Activated CD4-positive, alpha-beta T cell treated with anti-CD3 and anti-CD28 coated beads for 36 hours (primary cell): ENCODE measurements around the gene SHC3. TPM values are rescaled to one million over a fixed set of nuclear protein-coding genes. Genes with fewer than 3 reads are reported as not detected.

Experiments
- ATAC-seq: fragments of 200-7000 bp; cut with Tn5 transposase; one replicate; pipeline ENCODE4 v1.10.0; 2021; ENCODE audit warnings: mild to moderate bottlenecking, moderate library complexity
- CTCF ChIA-PET: fragments of 350-600 bp; sonication (Branson Sonifier 250); formaldehyde crosslinking; loops from one replicate; lab custom pipeline; 2021; ENCODE audit warnings: antibody characterized with exemption; lab: Charles Lee
- POLR2A ChIA-PET: fragments of 350-600 bp; sonication (Branson Sonifier 250); formaldehyde crosslinking; loops from one replicate; lab custom pipeline; 2021; ENCODE audit warnings: antibody characterized with exemption, inconsistent platforms; lab: Charles Lee
- DNase-seq: peaks from one replicate; pipeline ENCODE4 v3.0.0-alpha.2; 2020
- H3K27ac Mint-ChIP-seq: one replicate; pipeline ENCODE4 v1.8.0; 2021; ENCODE audit warnings: mixed read lengths
- H3K27me3 Mint-ChIP-seq: one replicate; pipeline ENCODE4 v1.8.0; 2021; ENCODE audit warnings: mixed read lengths
- H3K36me3 Mint-ChIP-seq: one replicate; pipeline ENCODE4 v1.8.0; 2021; ENCODE audit warnings: low read depth, mixed read lengths
- H3K4me1 Mint-ChIP-seq: one replicate; pipeline ENCODE4 v1.8.0; 2021; ENCODE audit warnings: mixed read lengths
- H3K4me3 Mint-ChIP-seq: one replicate; pipeline ENCODE4 v1.8.0; 2021; ENCODE audit warnings: mild to moderate bottlenecking, moderate library complexity, mixed read lengths
- H3K9me3 Mint-ChIP-seq: one replicate; pipeline ENCODE4 v1.8.0; 2021; ENCODE audit warnings: low read depth, mixed read lengths
- intact Hi-C, 2 experiments: fragments of 100-400 bp; cut with DNase I in 1 of 2; cut with micrococcal nuclease in 1 of 2; formaldehyde crosslinking; loops; one replicate each; pipeline versions ENCODE4 v1.14.2 to v1.15.1; 2022 to 2024; cut with DNase I, micrococcal nuclease
- total RNA-seq, 2 experiments: library from RNA; stranded (reverse); gene quantifications; one replicate each; pipeline ENCODE4 v1.2.3, GENCODE V29; 2021

SHC3 gene
- total RNA-seq, 2 experiments from 2014 or later, result not detected

- no peaks in the 10 kb centered on the region for H3K36me3 Mint-ChIP-seq
- intact Hi-C loops, result loop anchor here in 1 of 2 experiments (10.0 kb wide), 1 partner anchor 1021 kb away; the partner anchor contains the start of gene CDK20
- no peaks in the 10 kb centered on the region for H3K9me3 Mint-ChIP-seq
- POLR2A ChIA-PET, result no interaction called here
- DNase-seq (no peak), ATAC-seq (no peak)
- CTCF ChIA-PET, result no interaction called here
- H3K4me3 Mint-ChIP-seq, result no peak overlapping the region
- H3K27me3 Mint-ChIP-seq, result peaks cover 29% of the 10 kb centered on the region
- H3K4me1 Mint-ChIP-seq, result peaks cover 5% of the 10 kb centered on the region
- no peak overlapping the region for H3K27ac Mint-ChIP-seq
Observed at GRCh38 chr9:88995627-88996026, 183.0 kb downstream of the SHC3 start.

- Mint-ChIP-seq H3K4me3 (no peak overlapping the region), H3K36me3 (no peaks in the 10 kb centered on the region), H3K27me3 (peaks cover 31% of the 10 kb centered on the region), H3K4me1 (peaks cover 7% of the 10 kb centered on the region), H3K9me3 (no peaks in the 10 kb centered on the region), H3K27ac (no peak overlapping the region)
- DNase-seq (no peak), ATAC-seq (no peak)
- ChIA-PET CTCF (no interaction called here), POLR2A (no interaction called here)
- intact Hi-C loops, result loop anchor here in 1 of 2 experiments (10.0 kb wide), 1 partner anchor 1020 kb away; the partner anchor contains the start of gene CDK20
Observed at GRCh38 chr9:88995200-88995577, 183.4 kb downstream of the SHC3 start.

GRCh38 chr9:88994469-88995199, 184.0 kb downstream of the SHC3 start:
- ChIA-PET POLR2A (no interaction called here), CTCF (interaction anchor here (0.7 kb wide), 1 partner anchor 570 kb away, joined by 3 read pairs; no protein-coding TSS in a partner anchor)
- Mint-ChIP-seq H3K9me3 (no peaks in the 10 kb centered on the region), H3K27me3 (peaks cover 33% of the 10 kb centered on the region), H3K4me3 (no peak overlapping the region), H3K4me1 (peaks cover 12% of the 10 kb centered on the region), H3K36me3 (no peaks in the 10 kb centered on the region), H3K27ac (no peak overlapping the region)
- ATAC-seq (no peak), DNase-seq (no peak)
- intact Hi-C loops, result loop anchor here in 1 of 2 experiments (10.0 kb wide), 1 partner anchor 1020 kb away; the partner anchor contains the start of gene CDK20

- no peaks in the 10 kb centered on the region for H3K36me3 Mint-ChIP-seq
- no peak overlapping the region for H3K4me3 Mint-ChIP-seq
- POLR2A ChIA-PET, result no interaction called here
- peaks cover 19% of the 10 kb centered on the region for H3K4me1 Mint-ChIP-seq
- no peak overlapping the region for H3K27ac Mint-ChIP-seq
- peaks cover 33% of the 10 kb centered on the region for H3K27me3 Mint-ChIP-seq
- CTCF ChIA-PET, result interaction anchor here (0.7 kb wide), 1 partner anchor 571 kb away, joined by 3 read pairs; no protein-coding TSS in a partner anchor
- ATAC-seq (no peak), DNase-seq (no peak)
- no peaks in the 10 kb centered on the region for H3K9me3 Mint-ChIP-seq
- intact Hi-C loops, result loop anchor here in 1 of 2 experiments (10.0 kb wide), 1 partner anchor 1019 kb away; the partner anchor contains the start of gene CDK20
Observed at GRCh38 chr9:88993871-88994460, 184.7 kb downstream of the SHC3 start.

- Mint-ChIP-seq H3K27ac (no peak overlapping the region), H3K4me1 (peaks cover 25% of the 10 kb centered on the region), H3K4me3 (no peak overlapping the region), H3K9me3 (no peaks in the 10 kb centered on the region), H3K36me3 (no peaks in the 10 kb centered on the region), H3K27me3 (peaks cover 36% of the 10 kb centered on the region)
- ATAC-seq, result no peak
- POLR2A ChIA-PET, result no interaction called here
- no peak for DNase-seq
- CTCF ChIA-PET, result no interaction called here
- intact Hi-C loops, result loop anchor here in 1 of 2 experiments (10.0 kb wide), 1 partner anchor 1019 kb away; the partner anchor contains the start of gene CDK20
Observed at GRCh38 chr9:88993327-88993726, 185.3 kb downstream of the SHC3 start.

- Mint-ChIP-seq H3K27ac (no peak overlapping the region), H3K4me3 (no peak overlapping the region), H3K36me3 (no peaks in the 10 kb centered on the region), H3K27me3 (peaks cover 38% of the 10 kb centered on the region), H3K4me1 (peaks cover 28% of the 10 kb centered on the region), H3K9me3 (no peaks in the 10 kb centered on the region)
- CTCF ChIA-PET, result interaction anchor here (0.8 to 0.9 kb wide), 2 partner anchors 16 to 1035 kb away, joined by 3 to 4 read pairs; no protein-coding TSS in a partner anchor
- no peak for ATAC-seq
- DNase-seq, result no peak
- intact Hi-C loops, result loop anchor here in 1 of 2 experiments (10.0 kb wide), 1 partner anchor 1018 kb away; the partner anchor contains the start of gene CDK20
- POLR2A ChIA-PET, result no interaction called here
Observed at GRCh38 chr9:88992556-88992955, 186.1 kb downstream of the SHC3 start.

- Mint-ChIP-seq H3K4me1 (peaks cover 31% of the 10 kb centered on the region), H3K27ac (no peak within 1 kb of the TSS), H3K9me3 (no peaks in the 10 kb centered on the region), H3K4me3 (peak within 1 kb of the TSS; percentile 66), H3K36me3 (no peaks in the 10 kb centered on the region), H3K27me3 (peaks cover 42% of the 10 kb centered on the region)
- CTCF ChIA-PET, result interaction anchor here (0.9 kb wide), 1 partner anchor 17 kb away, joined by 4 read pairs; no protein-coding TSS in a partner anchor
- DNase-seq, result peak; percentile 69
- POLR2A ChIA-PET, result no interaction called here
- ATAC-seq, result peak; percentile 27
- intact Hi-C loops, result loop anchor here in 1 of 2 experiments (10.0 kb wide), 1 partner anchor 1017 kb away; the partner anchor contains the start of gene CDK20
Observed at GRCh38 chr9:88991066-88992034, 187.3 kb downstream of the SHC3 start, which contains the start of gene S1PR3. S1PR3 (plus strand) TSS chr9:88991468; CDS start chr9:89001201, 9,733 bp downstream.

GRCh38 chr9:88990729-88991065, 187.9 kb downstream of the SHC3 start:
- no peak for ATAC-seq
- ChIA-PET CTCF (interaction anchor here (0.6 kb wide), 1 partner anchor 759 kb away, joined by 3 read pairs; no protein-coding TSS in a partner anchor), POLR2A (no interaction called here)
- Mint-ChIP-seq H3K4me3 (peak overlapping the region; percentile 19), H3K27ac (no peak overlapping the region), H3K27me3 (peaks cover 42% of the 10 kb centered on the region), H3K9me3 (no peaks in the 10 kb centered on the region), H3K36me3 (no peaks in the 10 kb centered on the region), H3K4me1 (peaks cover 37% of the 10 kb centered on the region)
- no peak for DNase-seq
- intact Hi-C loops, result loop anchor here in 1 of 2 experiments (10.0 kb wide), 1 partner anchor 1016 kb away; the partner anchor contains the start of gene CDK20

GRCh38 chr9:88990041-88990728, 188.4 kb downstream of the SHC3 start:
- Mint-ChIP-seq H3K27ac (no peak overlapping the region), H3K27me3 (peaks cover 42% of the 10 kb centered on the region), H3K36me3 (no peaks in the 10 kb centered on the region), H3K4me1 (peaks cover 39% of the 10 kb centered on the region), H3K9me3 (no peaks in the 10 kb centered on the region), H3K4me3 (no peak overlapping the region)
- intact Hi-C loops, result loop anchor here in 1 of 2 experiments (10.0 kb wide), 1 partner anchor 1015 kb away; the partner anchor contains the start of gene CDK20
- POLR2A ChIA-PET, result no interaction called here
- DNase-seq (no peak), ATAC-seq (no peak)
- CTCF ChIA-PET, result interaction anchor here (0.6 kb wide), 1 partner anchor 760 kb away, joined by 3 read pairs; no protein-coding TSS in a partner anchor
